ENCODE measurements around the gene BBS9.

GRCh38 chr7:33099154-33099940 is 30.0 kb upstream of the BBS9 start:
- TF ChIP-seq CTCF (IDR thresholded peaks at IDR 0.05) (no peak), POLR2A (IDR thresholded peaks at IDR 0.05) (no peak), EP300 (IDR thresholded peaks at IDR 0.05; ENCODE audit: low read depth) (no peak)
